IMR-90 (cell line): ENCODE results near the gene FAM131B. TPM values are rescaled to one million over a fixed set of nuclear protein-coding genes. Genes with fewer than 3 reads are reported as not detected.

Experiments
- ATAC-seq: fragments of 200-7000 bp; cut with Tn5 transposase; 2 replicates; pipeline ENCODE4 v1.9.1; 2020; ENCODE audit warnings: low read depth, mild to moderate bottlenecking, moderate library complexity
- BruUV-seq: library from RNA; stranded (reverse); fragments of 400-500 nt; replicated peaks from 2 replicates; lab custom pipeline; 2021; lab: Mats Ljungman, UMichigan
- CTCF ChIA-PET: fragments of 300-600 bp; formaldehyde crosslinking; extraction: SDS; loops from one replicate; lab custom pipeline; 2021; ENCODE audit warnings: antibody characterized with exemption; lab: Yijun Ruan, JAX
- POLR2A ChIA-PET: fragments of 300-600 bp; sonication (Branson Sonifier 250); formaldehyde crosslinking; loops from one replicate; lab custom pipeline; 2022; ENCODE audit warnings: antibody characterized with exemption; ENCODE audit not compliant: unreplicated experiment; lab: Charles Lee
- DNase-seq: peaks from one replicate; pipeline ENCODE4 v3.0.0; 2013
- H2AFZ ChIP-seq: replicated peaks from 2 replicates; pipeline ENCODE3; 2013; ENCODE audit warnings: low read length, mild to moderate bottlenecking; ENCODE audit not compliant: poor library complexity
- H2AK5ac ChIP-seq: 2 replicates; pipeline ENCODE4 v1.6.1; 2013; ENCODE audit warnings: low read depth, low read length, inconsistent platforms
- H2AK9ac ChIP-seq: replicated peaks from 2 replicates; pipeline ENCODE3; 2013; ENCODE audit warnings: mild to moderate bottlenecking, low read depth, low read length, moderate library complexity; ENCODE audit not compliant: poor library complexity
- H2BK120ac ChIP-seq: 2 replicates; pipeline ENCODE4 v1.6.1; 2013; ENCODE audit warnings: low read depth, low read length, inconsistent platforms
- H2BK15ac ChIP-seq: 3 replicates; pipeline ENCODE4 v1.6.1; 2013; ENCODE audit warnings: low read depth, low read length, inconsistent platforms
- H2BK20ac ChIP-seq: 2 replicates; pipeline ENCODE4 v1.6.1; 2013; ENCODE audit warnings: low read depth, mild to moderate bottlenecking, inconsistent platforms, low read length, moderate library complexity
- H2BK5ac ChIP-seq: 2 replicates; pipeline ENCODE4 v1.6.1; 2013; ENCODE audit warnings: mild to moderate bottlenecking, low read depth, low read length, inconsistent platforms; ENCODE audit not compliant: poor library complexity, severe bottlenecking
- H3K14ac ChIP-seq: replicated peaks from 2 replicates; pipeline ENCODE4 v1.6.1; 2013; ENCODE audit warnings: low read depth, low read length, inconsistent platforms
- H3K18ac ChIP-seq: 2 replicates; pipeline ENCODE4 v1.6.1; 2013; ENCODE audit warnings: low read depth, low read length, control low read depth
- H3K23ac ChIP-seq: 2 replicates; pipeline ENCODE4 v1.6.1; 2013; ENCODE audit warnings: low read depth, low read length, inconsistent platforms
- H3K27ac ChIP-seq: 2 replicates; pipeline ENCODE4 v1.5.1; 2013; ENCODE audit warnings: mild to moderate bottlenecking, control low read depth, low read length; ENCODE audit not compliant: insufficient read depth
- H3K27me3 ChIP-seq: 2 replicates; pipeline ENCODE4 v1.6.1; 2013; ENCODE audit warnings: low read length; ENCODE audit not compliant: control insufficient read depth, insufficient read depth
- H3K36me3 ChIP-seq: 2 replicates; pipeline ENCODE4 v1.6.1; 2013; ENCODE audit warnings: low read length, mixed read lengths; ENCODE audit not compliant: control insufficient read depth, insufficient read depth
- H3K4ac ChIP-seq: 2 replicates; pipeline ENCODE4 v1.6.1; 2013; ENCODE audit warnings: low read depth, low read length, inconsistent platforms
- H3K4me1 ChIP-seq: 2 replicates; pipeline ENCODE4 v1.6.1; 2013; ENCODE audit warnings: low read length, mixed read lengths; ENCODE audit not compliant: control insufficient read depth, insufficient read depth
- H3K4me2 ChIP-seq: 2 replicates; pipeline ENCODE4 v1.6.1; 2013; ENCODE audit warnings: low read depth, mild to moderate bottlenecking, control low read depth, low read length, moderate library complexity
- H3K4me3 ChIP-seq: 2 replicates; pipeline ENCODE4 v1.5.1; 2013; ENCODE audit warnings: low read depth, mild to moderate bottlenecking, control low read depth, low read length, moderate library complexity; ENCODE audit not compliant: insufficient read depth
- H3K56ac ChIP-seq: 2 replicates; pipeline ENCODE4 v1.6.1; 2013; ENCODE audit warnings: low read length, inconsistent platforms; ENCODE audit not compliant: insufficient read depth; ENCODE audit errors: extremely low read depth
- H3K79me1 ChIP-seq, 2 experiments: 2 replicates each; pipeline ENCODE4 v1.6.1; 2013; ENCODE audit warnings: low read length in 2 of 2, inconsistent platforms in 1 of 2, low read depth in 1 of 2
- H3K9ac ChIP-seq: 2 replicates; pipeline ENCODE4 v1.6.1; 2013; ENCODE audit warnings: low read depth, low read length, control low read depth
- H3K9me1 ChIP-seq: 2 replicates; pipeline ENCODE4 v1.6.1; 2013; ENCODE audit warnings: low read length, inconsistent platforms; ENCODE audit not compliant: insufficient read depth
- H3K9me3 ChIP-seq: 2 replicates; pipeline ENCODE4 v1.6.1; 2013; ENCODE audit warnings: low read length; ENCODE audit not compliant: control insufficient read depth, insufficient read depth
- H4K20me1 ChIP-seq: 2 replicates; pipeline ENCODE4 v1.6.1; 2013; ENCODE audit warnings: low read length, inconsistent platforms; ENCODE audit not compliant: insufficient read depth
- H4K5ac ChIP-seq: 2 replicates; pipeline ENCODE4 v1.6.1; 2013; ENCODE audit warnings: mild to moderate bottlenecking, low read depth, low read length, control low read depth
- H4K8ac ChIP-seq, 2 experiments: 2 replicates each; pipeline ENCODE4 v1.6.1; 2013; ENCODE audit warnings: low read depth in 2 of 2, low read length in 2 of 2, control low read depth in 1 of 2, inconsistent platforms in 1 of 2
- H4K91ac ChIP-seq: 2 replicates; pipeline ENCODE4 v1.6.1; 2013; ENCODE audit warnings: low read depth, low read length, inconsistent platforms; ENCODE audit not compliant: insufficient read depth
- FOS ChIP-seq: fragments of 150-350 bp; IDR thresholded peaks from 2 replicates; pipeline ENCODE4 v1.6.1; 2016; ENCODE audit warnings: low read depth, low read length
- MAZ ChIP-seq: IDR thresholded peaks from 2 replicates; pipeline ENCODE4 v1.6.1; 2012; ENCODE audit warnings: low read depth, mild to moderate bottlenecking, low read length, improper control_type of control experiment, moderate library complexity, borderline replicate concordance
- POLR2A ChIP-seq: IDR thresholded peaks from 2 replicates; pipeline ENCODE4 v1.6.1; 2012; ENCODE audit warnings: mild to moderate bottlenecking, low read depth, low read length
- WGBS, 2 experiments: methylation state at CpG; one replicate each; pipeline versions ENCODE4 v1.1.5 to v1.1.7; 2013; ENCODE audit warnings: missing lambda C conversion rate in 2 of 2; ENCODE audit not compliant: insufficient read length in 1 of 2; ENCODE audit errors: extremely low coverage in 2 of 2; 5-methylcytosine and 5-hydroxymethylcytosine counted together
- dilution Hi-C: fragments of 300-500 bp; cut with HindIII; formaldehyde crosslinking; loops from one replicate; pipeline ENCODE4 v1.14.3; 2018; ENCODE audit warnings: low sequenced_read_pairs; ENCODE audit not compliant: unreplicated experiment
- in situ Hi-C: fragments of 300-500 bp; cut with MboI; formaldehyde crosslinking; loops from 3 replicates; pipeline ENCODE4 v1.14.3; 2019; ENCODE audit warnings: low sequenced_read_pairs, inconsistent platforms, mixed read lengths
- intact Hi-C: fragments of 100-400 bp; cut with micrococcal nuclease; formaldehyde crosslinking; loops from 2 replicates; pipeline ENCODE4 v1.10.0; 2022
- polyA plus RNA-seq, 3 experiments: library from polyadenylated mRNA; depleted of rRNA; stranded (reverse); fragments of >200 nt; gene quantifications; 2 replicates each; pipeline ENCODE4 v1.2.3, GENCODE V29; 2012; ENCODE audit warnings: low replicate concordance in 1 of 3
- total RNA-seq: library from RNA; depleted of rRNA; stranded (reverse); fragments of >200 nt; gene quantifications from 2 replicates; pipeline ENCODE4 v1.2.3, GENCODE V29; 2012

The FAM131B gene
- total and polyA plus RNA-seq, 2 of the 4 experiments (the other 2 are of a cell fraction), result 3.4 to 4.3 TPM

DNA sequence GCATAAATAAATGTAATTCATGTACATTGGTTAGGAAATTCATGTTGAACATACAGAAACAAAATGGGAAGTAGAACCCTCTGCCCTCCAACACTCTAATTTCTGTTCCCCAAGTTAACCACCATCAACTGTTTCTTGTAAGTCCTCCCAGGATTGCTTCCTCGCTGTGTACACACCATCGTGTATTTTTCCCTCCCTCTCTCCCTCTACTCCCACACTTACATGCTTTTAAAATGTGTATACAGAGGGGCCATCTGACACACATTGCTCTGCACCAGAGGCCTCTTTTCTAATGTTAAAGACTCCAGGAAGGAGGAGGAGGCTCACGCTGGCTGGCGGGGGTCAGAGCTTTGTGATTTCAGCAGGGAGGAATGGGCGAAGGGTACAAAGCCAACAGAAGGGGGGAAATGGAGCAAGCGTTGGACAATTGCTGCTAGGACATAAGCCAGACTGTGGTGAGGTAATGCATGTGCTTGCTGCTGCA is 48.0 kb upstream of the FAM131B start:
- CTCF ChIA-PET, result no interaction called here
- Histone ChIP-seq H2AK5ac (no peak overlapping the region), H3K9me1 (no peaks in the 10 kb centered on the region), H4K5ac (no peak overlapping the region), H3K4me1 (peaks cover 12% of the 10 kb centered on the region; the same call in 1 of the 2 replicates), H3K56ac (no peak overlapping the region), H3K9me3 (no peaks in the 10 kb centered on the region), H3K36me3 (no peaks in the 10 kb centered on the region), H3K27ac (no peak overlapping the region), H2BK5ac (no peak overlapping the region), H3K23ac (peak overlapping the region; percentile 60; the same call in 1 of the 2 replicates), H2AK9ac (no peak overlapping the region), H4K20me1 (no peaks in the 10 kb centered on the region), H3K14ac (no peak overlapping the region), H3K27me3 (no peaks in the 10 kb centered on the region; the same call in 1 of the 2 replicates), H3K4ac (no peak overlapping the region), H4K8ac (no peak overlapping the region), H2BK20ac (no peak overlapping the region), H3K18ac (no peak overlapping the region), H2BK15ac (no peak overlapping the region), H2AFZ (peak overlapping the region; percentile 75), H4K91ac (no peak overlapping the region), H3K79me1 (no peaks in the 10 kb centered on the region), H2BK120ac (no peak overlapping the region), H3K9ac (no peak overlapping the region), H3K4me3 (no peak overlapping the region), H3K4me2 (no peak overlapping the region)
- peak; percentile 72 for DNase-seq
- ATAC-seq, result peak; percentile 76
- TF ChIP-seq POLR2A (no peak), FOS (no peak), MAZ (0 out of 2 replicates have a peak, but pooled peaks have one; percentile 19)
- dilution Hi-C loops, result no loop called here
- no TSS peak for BruUV-seq
- POLR2A ChIA-PET, result no interaction called here
- 27% methylated on average over 3 of the region's 6 CpGs; no CpG with 5 or more reads in 1 of the 2 experiments for WGBS, 2 experiments
- intact Hi-C loops, result loop anchor here (5.0 kb wide), 2 partner anchors 77 to 153 kb away; no protein-coding TSS in a partner anchor
- in situ Hi-C loops, result no loop called here
